Subcutaneous adipose tissue (tissue), 4 donors: ENCODE results near the gene AGAP3. TPM values are rescaled to one million over a fixed set of nuclear protein-coding genes. Genes with fewer than 3 reads are reported as not detected.

ENCODE experiments used
- CTCF ChIP-seq: fragments of 450-650 bp; IDR thresholded peaks from one replicate; pipeline ENCODE4 v1.5.1; 2016; ENCODE audit warnings: low read depth, mild to moderate bottlenecking, control low read depth, antibody characterized with exemption, moderate library complexity
- total RNA-seq, 4 donors: library from RNA; depleted of rRNA; stranded (reverse); fragments of >200 nt; gene quantifications; one replicate each; pipeline ENCODE4 v1.1.0, GENCODE V29; 2016

The AGAP3 gene
- total RNA-seq, 4 donors from 2014 or later: 54.4 to 86.7 (median 62.7) TPM

- no peak for TF ChIP-seq CTCF
Measured at GRCh38 chr7:151110236-151110940, 24.1 kb downstream of the AGAP3 start.

- TF ChIP-seq CTCF: no peak
Measured at GRCh38 chr7:151110941-151111645, 24.8 kb downstream of the AGAP3 start.

- TF ChIP-seq CTCF: no peak
Measured at GRCh38 chr7:151113344-151114150, 27.3 kb downstream of the AGAP3 start.

- TF ChIP-seq CTCF: no peak
Measured at GRCh38 chr7:151114151-151115090, 28.1 kb downstream of the AGAP3 start.

- TF ChIP-seq CTCF: no peak
Measured at GRCh38 chr7:151115121-151115835, 29.0 kb downstream of the AGAP3 start.

- TF ChIP-seq CTCF: no peak
Measured at GRCh38 chr7:151115836-151116418, 29.7 kb downstream of the AGAP3 start.
